ENCODE data around the gene TRIP6.

Gene TRIP6

GRCh38 chr7:100823534-100823933 is 43.7 kb upstream of the TRIP6 start:
- Histone ChIP-seq H3K4me2 (ENCODE audit: insufficient read depth, low read length) (no peak overlapping the region), H3K27me3 (ENCODE audit: insufficient read depth, low read length, poor library complexity) (no peaks in the 10 kb centered on the region), H3K36me3 (ENCODE audit: insufficient read depth, low read length) (no peaks in the 10 kb centered on the region), H4K20me1 (ENCODE audit: insufficient read depth, low read length) (no peaks in the 10 kb centered on the region), H3K9ac (ENCODE audit: low read depth, low read length) (no peak overlapping the region), H3K79me2 (ENCODE audit: insufficient read depth, low read length) (no peaks in the 10 kb centered on the region), H3K9me3 (ENCODE audit: insufficient read depth, low read length, severe bottlenecking) (no peaks in the 10 kb centered on the region), H3K4me3 (ENCODE audit: low read depth in 1 of 2, low read length in 2 of 2) (no peak overlapping the region), H3K4me1 (ENCODE audit: insufficient read depth, low read length) (no peaks in the 10 kb centered on the region), H3K27ac (ENCODE audit: low read length) (no peak overlapping the region), H2AFZ (ENCODE audit: low read depth, low read length) (no peak overlapping the region)
- ATAC-seq (ENCODE audit: insufficient read depth, low read depth) (no peak), DNase-seq (no peak)
- TF ChIP-seq EZH2 (IDR thresholded peaks at IDR 0.05; ENCODE audit: borderline replicate concordance, low read depth, low read length, severe bottlenecking) = no peak
- TF ChIP-seq, protein P1, sequence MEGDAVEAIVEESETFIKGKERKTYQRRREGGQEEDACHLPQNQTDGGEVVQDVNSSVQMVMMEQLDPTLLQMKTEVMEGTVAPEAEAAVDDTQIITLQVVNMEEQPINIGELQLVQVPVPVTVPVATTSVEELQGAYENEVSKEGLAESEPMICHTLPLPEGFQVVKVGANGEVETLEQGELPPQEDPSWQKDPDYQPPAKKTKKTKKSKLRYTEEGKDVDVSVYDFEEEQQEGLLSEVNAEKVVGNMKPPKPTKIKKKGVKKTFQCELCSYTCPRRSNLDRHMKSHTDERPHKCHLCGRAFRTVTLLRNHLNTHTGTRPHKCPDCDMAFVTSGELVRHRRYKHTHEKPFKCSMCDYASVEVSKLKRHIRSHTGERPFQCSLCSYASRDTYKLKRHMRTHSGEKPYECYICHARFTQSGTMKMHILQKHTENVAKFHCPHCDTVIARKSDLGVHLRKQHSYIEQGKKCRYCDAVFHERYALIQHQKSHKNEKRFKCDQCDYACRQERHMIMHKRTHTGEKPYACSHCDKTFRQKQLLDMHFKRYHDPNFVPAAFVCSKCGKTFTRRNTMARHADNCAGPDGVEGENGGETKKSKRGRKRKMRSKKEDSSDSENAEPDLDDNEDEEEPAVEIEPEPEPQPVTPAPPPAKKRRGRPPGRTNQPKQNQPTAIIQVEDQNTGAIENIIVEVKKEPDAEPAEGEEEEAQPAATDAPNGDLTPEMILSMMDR (IDR thresholded peaks at IDR 0.05; ENCODE audit: borderline replicate concordance, extremely low read depth, low read length, poor library complexity, severe bottlenecking) = no peak

GRCh38 chr7:100824499-100825214 is 42.5 kb upstream of the TRIP6 start:
- DNase-seq (no peak), ATAC-seq (ENCODE audit: insufficient read depth, low read depth) (no peak)
- Histone ChIP-seq H3K79me2 (ENCODE audit: insufficient read depth, low read length) (no peaks in the 10 kb centered on the region), H3K9ac (ENCODE audit: low read depth, low read length) (no peak overlapping the region), H3K4me2 (ENCODE audit: insufficient read depth, low read length) (no peak overlapping the region), H3K27me3 (ENCODE audit: insufficient read depth, low read length, poor library complexity) (no peaks in the 10 kb centered on the region), H3K4me1 (ENCODE audit: insufficient read depth, low read length) (no peaks in the 10 kb centered on the region), H4K20me1 (ENCODE audit: insufficient read depth, low read length) (no peaks in the 10 kb centered on the region), H3K36me3 (ENCODE audit: insufficient read depth, low read length) (no peaks in the 10 kb centered on the region), H3K4me3 (ENCODE audit: low read depth in 1 of 2, low read length in 2 of 2) (no peak overlapping the region), H3K9me3 (ENCODE audit: insufficient read depth, low read length, severe bottlenecking) (no peaks in the 10 kb centered on the region), H2AFZ (ENCODE audit: low read depth, low read length) (no peak overlapping the region), H3K27ac (ENCODE audit: low read length) (no peak overlapping the region)
- TF ChIP-seq, protein P1 (IDR thresholded peaks at IDR 0.05; ENCODE audit: borderline replicate concordance, extremely low read depth, low read length, poor library complexity, severe bottlenecking) = no peak
- TF ChIP-seq EZH2 (IDR thresholded peaks at IDR 0.05; ENCODE audit: borderline replicate concordance, low read depth, low read length, severe bottlenecking) = no peak

DNA sequence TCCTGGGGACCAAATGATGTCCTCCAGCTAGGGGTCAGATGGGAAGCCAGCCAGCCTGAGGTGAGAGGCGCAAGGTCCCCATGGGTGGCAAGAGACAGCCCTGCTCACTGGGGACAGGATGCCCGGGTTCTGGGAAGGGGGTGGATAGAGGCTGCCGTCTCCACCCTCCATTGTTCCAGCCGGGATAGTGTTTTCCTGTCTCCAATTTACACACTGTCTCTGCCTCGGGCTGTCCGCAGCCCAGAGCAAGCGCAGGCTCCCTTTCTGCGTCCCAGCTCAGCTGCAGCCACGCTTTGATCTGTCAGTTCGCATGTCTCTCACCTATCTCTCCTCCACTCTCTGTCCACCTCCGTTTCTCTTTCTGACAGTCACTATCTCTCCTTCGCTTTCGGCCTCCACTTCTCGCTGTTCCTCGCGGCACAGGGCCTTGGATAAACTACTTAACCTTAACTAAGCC is 41.9 kb upstream of the TRIP6 start:
- H3K4me2 ChIP-seq (ENCODE audit: insufficient read depth, low read length) = no peak overlapping the region
- H3K36me3 ChIP-seq (ENCODE audit: insufficient read depth, low read length) = no peaks in the 10 kb centered on the region
- H3K79me2 ChIP-seq (ENCODE audit: insufficient read depth, low read length) = no peaks in the 10 kb centered on the region
- H4K20me1 ChIP-seq (ENCODE audit: insufficient read depth, low read length) = no peaks in the 10 kb centered on the region
- H3K9ac ChIP-seq (ENCODE audit: low read depth, low read length) = no peak overlapping the region
- TF ChIP-seq, protein P1 (IDR thresholded peaks at IDR 0.05; ENCODE audit: borderline replicate concordance, extremely low read depth, low read length, poor library complexity, severe bottlenecking) = no peak
- no peaks in the 10 kb centered on the region for H3K9me3 ChIP-seq (ENCODE audit: insufficient read depth, low read length, severe bottlenecking)
- H3K4me1 ChIP-seq (ENCODE audit: insufficient read depth, low read length) = no peaks in the 10 kb centered on the region
- ATAC-seq (ENCODE audit: insufficient read depth, low read depth) = no peak
- no peak overlapping the region for H2AFZ ChIP-seq (ENCODE audit: low read depth, low read length)
- H3K27ac ChIP-seq (ENCODE audit: low read length) = no peak overlapping the region
- no peak for DNase-seq
- H3K27me3 ChIP-seq (ENCODE audit: insufficient read depth, low read length, poor library complexity) = no peaks in the 10 kb centered on the region
- no peak overlapping the region for H3K4me3 ChIP-seq (ENCODE audit: low read depth in 1 of 2, low read length in 2 of 2)

Data from DND-41 (cell line).